Endometrium (tissue), 2 donors: ENCODE data around the gene ITIH3.

Experiments
- FAIRE-seq: peaks from 2 replicates; lab custom pipeline; 2012; peaks lifted over from hg19 to GRCh38; lab: Jason Lieb, UNC
- donor health status: control.
- donor health status: control.

ITIH3 gene

DNA sequence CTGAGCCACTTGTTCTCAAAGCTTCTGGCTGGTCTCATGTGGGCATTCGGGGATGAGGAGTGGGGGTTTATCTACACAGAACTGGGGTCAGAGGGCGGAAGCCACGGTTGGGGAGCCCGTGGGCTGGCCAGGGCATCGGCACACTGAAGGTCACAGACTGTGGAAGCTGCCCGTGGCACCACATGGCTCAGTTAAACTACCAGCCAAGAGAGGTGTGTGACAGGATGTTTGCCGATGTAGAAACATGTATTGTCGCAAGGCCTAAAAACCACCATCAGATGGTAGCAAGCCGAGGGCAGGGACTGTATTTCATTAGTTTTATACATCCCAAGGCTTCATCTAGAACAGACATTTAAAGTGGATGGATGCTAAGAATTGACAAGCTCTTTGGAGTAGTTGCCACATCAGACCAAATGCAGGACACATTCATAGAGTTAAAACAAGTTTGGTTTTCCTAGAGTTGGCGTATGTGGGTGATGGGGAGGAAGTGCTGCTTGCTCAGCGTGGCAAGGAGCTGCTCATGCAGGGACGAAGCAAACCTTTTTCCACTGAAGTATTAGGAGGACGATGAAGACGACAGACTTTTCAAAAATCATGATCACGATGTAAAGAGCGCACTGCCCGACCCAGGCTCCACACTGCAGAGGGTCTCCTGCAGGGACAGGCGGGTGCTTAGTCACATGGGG is 49.8 kb downstream of the ITIH3 start:
- no peak for FAIRE-seq

DNA sequence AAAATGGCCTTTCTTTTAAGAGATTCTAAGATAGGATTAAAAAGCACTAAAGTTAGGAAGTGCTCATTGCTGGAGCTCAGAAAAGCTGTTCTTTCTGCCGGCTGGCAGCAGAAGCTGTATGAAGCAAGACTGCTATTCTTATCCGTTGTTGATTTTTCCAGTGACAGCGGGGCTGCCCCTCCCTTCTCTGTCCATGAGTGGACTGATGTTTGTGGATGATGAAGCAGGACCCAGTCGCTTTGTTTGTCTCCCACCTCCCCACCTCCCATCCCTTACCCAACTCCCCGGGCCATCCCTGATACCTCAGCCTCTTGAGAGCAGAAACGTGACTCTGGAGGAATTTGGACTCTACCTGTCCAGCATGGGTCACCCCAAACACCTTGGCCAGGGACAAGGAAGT is 50.6 kb downstream of the ITIH3 start:
- no peak for FAIRE-seq

DNA sequence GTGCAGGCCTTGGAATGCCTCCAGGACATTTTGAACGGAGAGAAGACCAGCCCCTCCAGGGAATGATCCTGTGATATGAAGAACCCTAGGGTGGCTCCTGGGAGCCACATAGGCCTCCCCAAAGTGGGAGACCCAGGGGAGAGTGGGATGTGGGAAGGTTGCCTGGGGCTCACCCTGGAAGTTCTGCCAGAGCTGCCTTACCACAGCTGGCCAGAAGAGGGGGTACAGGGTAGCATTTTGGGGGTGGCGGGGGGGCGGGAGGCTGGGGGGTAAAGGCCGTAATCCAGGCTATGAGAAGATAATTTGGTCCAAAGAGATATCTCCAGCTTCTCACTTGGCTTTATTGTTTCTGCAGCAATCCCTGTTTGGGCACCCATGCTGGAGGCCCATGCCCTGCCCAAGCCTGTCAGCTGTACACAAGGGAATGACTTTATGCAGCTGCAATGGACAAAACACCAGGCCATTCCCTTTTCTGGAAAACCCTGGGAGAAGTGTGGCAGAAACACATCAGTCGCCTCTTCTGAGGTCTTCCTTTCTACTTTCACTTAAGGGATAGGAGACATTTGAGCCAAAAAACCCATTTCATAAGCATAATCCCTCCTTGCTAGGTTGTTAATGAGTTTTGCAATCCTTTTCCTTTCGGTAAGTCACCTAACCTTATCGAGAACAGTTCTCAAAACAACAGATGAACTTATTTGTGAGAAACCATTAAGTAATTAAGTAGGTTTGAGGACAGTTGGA is 51.3 kb downstream of the ITIH3 start:
- no peak for FAIRE-seq

GRCh38 chr3:52846432-52846965 is 51.9 kb downstream of the ITIH3 start:
- no peak for FAIRE-seq

- FAIRE-seq: no peak
Measured at GRCh38 chr3:52847241-52847640, 52.6 kb downstream of the ITIH3 start.

GRCh38 chr3:52847726-52848125 is 53.1 kb downstream of the ITIH3 start:
- FAIRE-seq: no peak

GRCh38 chr3:52848617-52849016 is 54.0 kb downstream of the ITIH3 start:
- FAIRE-seq: no peak

DNA sequence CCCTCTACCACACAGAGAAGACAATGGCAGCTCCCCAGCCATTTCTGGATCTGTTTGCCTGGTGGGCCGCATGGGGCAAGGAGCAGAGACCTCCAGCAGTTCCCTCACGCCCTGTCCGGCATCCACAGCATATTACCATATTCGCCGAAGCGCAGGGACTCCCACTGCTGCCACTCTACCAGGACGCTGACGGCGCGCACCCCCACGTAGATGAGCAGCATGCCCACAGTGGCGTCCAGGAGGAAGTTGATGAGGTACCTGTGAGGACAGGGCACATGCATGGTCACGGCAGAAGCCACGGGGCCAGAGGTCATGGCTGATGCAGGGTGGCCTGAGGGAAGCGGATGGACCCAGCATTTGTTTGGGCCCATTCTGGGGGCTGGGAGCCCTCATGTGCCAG is 55.1 kb downstream of the ITIH3 start:
- no peak for FAIRE-seq

DNA sequence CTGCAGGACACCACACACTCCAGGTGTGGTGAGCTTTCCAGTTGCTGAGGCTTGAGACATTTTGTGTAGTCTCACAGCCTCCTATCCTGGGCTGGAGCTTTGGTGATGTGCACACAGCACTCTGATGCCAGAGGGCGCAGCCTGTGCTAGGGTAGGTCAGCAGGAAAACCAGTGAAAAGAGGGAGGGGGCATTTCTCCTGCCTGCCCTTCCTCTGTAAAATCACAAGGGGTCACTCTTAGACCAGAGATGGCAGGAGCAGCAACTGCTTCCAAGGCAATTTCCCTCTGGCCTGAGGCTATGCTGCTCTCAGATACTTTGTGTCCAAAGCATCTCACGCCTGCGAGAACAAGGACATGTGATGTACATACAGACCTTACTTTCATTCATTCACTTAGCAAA is 56.8 kb downstream of the ITIH3 start:
- no peak for FAIRE-seq

- no peak for FAIRE-seq
Measured at GRCh38 chr3:52852419-52852818, 57.8 kb downstream of the ITIH3 start.

DNA sequence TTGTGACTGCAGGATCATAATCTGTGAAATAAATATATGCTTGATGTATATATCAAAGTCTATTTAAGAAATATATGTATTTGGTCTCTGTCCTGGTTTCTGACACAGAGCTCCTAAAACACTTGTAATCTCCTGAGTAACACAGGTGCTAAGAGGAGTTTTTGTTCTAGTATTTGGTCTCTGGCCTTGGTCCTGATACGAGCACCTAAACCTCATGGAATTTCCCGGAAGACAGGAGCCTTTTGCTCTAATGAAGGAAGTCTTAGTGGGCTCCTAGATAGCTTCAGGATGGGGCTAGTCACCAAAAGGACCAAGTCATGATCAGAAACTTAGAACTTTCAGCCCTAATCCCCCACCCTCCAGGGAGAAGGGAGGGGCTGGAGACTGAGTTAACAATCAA is 59.4 kb downstream of the ITIH3 start:
- no peak for FAIRE-seq

DNA sequence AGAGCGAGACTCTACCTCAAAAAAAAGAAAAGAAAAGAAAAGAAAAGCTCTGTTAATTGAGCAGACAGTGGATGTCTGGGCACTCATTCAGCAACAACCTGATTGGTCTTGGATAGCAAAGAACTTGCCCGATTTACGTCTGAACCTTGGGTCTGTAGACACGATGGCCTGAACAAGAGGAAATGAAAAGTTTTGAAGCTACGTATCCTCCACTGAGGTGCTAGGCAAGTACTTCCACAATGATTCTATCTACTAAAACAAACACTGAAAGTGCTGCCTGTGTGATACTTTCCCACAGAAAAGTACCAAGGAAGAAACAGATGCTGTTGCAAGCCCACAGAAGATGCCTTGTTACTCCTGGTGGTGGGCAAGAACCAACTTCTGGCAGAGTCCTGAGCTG is 62.1 kb downstream of the ITIH3 start:
- FAIRE-seq: no peak

- no peak for FAIRE-seq
Measured at GRCh38 chr3:52857133-52857532, 62.5 kb downstream of the ITIH3 start.

GRCh38 chr3:52857864-52858263 is 63.3 kb downstream of the ITIH3 start:
- no peak for FAIRE-seq
